Measurements from ENCODE around the gene NOTCH3.

The NOTCH3 gene

GRCh38 chr19:15200553-15201364 is at the start of gene NOTCH3:
NOTCH3 (minus strand) TSS chr19:15200995; CDS start chr19:15200905, 90 bp downstream.
- no peak for DNase-seq (ENCODE audit: low read depth)

- DNase-seq (ENCODE audit: low read depth) = no peak
These were observed 49.8 kb upstream of the NOTCH3 start for GRCh38 chr19:15250640-15250993.

DNA sequence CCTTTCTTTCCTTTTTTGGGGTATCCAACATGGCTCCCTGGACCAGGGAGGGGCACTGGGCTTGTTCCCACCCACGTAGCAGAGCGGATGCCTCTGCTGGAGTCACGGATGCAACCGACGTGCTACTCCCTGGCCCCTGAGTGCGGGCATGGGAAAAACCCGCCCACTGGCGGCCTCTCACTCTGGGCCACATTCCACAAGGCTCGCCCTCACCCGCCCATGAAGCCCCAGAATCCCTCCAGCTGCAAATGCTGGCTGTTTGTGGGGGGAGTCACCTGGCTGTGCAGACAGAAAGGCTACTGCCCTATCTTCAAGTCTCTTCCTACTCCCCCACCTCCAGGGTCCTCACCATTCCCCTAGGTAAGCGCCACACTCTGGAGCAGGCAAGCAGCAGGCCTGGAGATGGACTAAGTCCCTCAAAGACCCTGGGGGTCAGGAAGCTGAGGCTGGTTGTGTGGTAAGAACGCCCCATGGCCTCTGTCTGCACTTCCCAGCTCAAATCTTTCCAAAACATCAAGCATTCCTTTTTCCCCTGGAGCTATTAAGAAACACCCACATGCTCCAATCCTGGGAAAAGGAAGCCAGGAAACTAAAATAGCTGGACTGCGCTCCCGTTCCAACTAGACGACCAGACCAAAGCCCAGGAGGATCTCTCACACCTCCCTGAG is 49.3 kb upstream of the NOTCH3 start:
- DNase-seq (ENCODE audit: low read depth) = no peak

GRCh38 chr19:15249528-15249874 is 48.7 kb upstream of the NOTCH3 start:
- DNase-seq (ENCODE audit: low read depth) = no peak

DNA sequence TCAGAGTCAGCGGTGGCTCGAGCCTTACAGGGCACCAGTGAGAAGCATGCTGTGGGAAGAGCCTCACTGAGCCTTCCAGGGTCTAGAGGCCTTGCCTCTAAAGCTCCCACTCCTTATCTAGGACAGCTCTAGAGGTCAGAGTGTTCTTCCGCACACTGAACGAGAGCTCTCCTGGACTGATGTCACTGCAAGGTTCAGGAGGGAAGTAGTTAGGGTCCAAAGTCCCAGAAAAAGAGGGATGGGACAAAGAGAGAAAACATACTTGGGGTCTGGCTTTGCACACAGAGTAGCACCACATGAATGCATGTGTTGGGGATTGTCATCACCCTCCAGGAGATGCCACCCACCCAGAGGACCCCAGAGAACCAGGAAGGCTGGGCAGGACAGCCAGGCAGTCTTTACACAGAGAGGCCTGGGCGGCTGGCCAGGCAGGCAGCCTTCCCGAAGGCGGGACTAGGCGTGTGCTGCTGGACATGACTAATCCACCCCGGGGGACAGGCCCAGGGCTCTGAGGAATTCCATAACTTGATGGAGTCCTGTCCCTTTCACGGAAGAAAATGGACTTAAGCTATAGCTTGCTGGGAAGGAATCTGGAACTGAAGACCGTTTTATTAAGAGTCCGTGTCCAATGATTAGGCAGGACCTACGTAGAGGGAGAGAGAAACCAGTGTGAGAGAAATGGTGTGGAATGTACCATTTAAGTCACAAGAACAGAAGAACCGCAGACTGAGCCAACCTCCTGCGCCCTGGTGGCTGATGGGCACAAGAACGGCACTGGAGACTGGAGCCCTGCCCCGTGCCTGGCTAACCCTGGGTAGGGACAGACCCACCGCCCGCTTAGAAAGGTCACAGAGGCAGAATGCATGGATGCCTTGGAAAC is 48.1 kb upstream of the NOTCH3 start:
- DNase-seq (ENCODE audit: low read depth) = no peak

- DNase-seq (ENCODE audit: low read depth) = no peak
These were observed 47.3 kb upstream of the NOTCH3 start for GRCh38 chr19:15248106-15248505.

DNA sequence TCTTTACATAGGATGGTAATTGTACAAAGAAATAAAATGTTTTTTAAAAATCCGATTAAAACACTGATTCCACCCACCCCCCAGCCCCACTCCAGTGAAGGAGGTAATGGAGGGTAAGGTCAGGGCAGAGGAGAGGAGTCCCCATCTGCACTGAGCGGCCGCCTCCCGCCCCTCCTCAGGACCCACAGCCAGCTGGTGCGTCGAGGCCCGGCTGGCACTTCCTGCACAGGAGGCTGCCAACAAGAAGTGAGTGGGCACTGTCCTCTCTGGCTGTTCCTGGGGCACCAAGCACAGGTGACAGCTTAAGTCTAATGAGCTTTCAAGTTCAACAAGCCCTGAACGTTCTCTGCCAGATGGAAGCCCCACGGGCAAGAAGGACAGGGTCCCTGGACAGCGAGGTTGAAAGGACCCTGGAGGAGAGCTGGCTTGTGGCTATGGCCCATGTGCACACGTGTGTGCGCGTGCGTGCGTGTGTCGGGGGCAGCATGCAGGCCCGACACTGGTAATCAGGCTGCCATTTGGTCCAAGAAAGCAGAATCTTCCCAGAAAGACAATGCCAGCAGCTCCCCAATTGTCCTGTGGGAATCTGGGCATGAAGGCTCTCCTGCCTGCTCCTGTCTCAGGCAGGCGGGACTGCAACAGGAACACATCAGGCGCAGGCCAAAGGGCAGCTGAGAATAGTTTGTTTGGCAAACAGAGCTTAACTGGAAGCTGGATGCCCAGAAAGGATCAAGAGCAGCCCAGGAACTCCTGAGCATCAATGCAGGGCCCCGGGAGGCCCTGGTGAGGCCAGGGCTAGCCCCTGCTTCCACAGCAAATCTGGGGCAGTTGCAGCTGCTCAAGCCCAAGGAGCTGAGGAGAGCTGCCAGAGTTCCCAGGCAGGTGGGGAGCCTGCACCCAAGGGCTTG is 46.6 kb upstream of the NOTCH3 start:
- no peak for DNase-seq (ENCODE audit: low read depth)

DNA sequence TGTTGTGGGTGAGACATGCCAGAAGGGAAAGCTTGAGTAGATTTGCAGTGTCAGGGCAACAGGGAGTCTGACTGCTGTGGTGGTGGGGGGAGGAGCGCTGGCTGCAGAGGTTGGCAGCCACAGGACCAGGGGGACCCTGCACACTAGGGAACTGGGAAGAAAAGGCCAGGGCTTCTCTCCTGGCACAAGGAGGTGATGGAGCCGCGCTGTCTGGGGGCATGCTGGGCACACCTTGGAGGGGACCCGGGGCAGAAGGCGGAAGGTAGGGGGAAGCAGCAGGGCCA is 45.3 kb upstream of the NOTCH3 start:
- DNase-seq (ENCODE audit: low read depth) = no peak

GRCh38 chr19:15245370-15246197 is 44.8 kb upstream of the NOTCH3 start:
- no peak for DNase-seq (ENCODE audit: low read depth)

- no peak for DNase-seq (ENCODE audit: low read depth)
These were observed 44.0 kb upstream of the NOTCH3 start for GRCh38 chr19:15244808-15245207.

DNA sequence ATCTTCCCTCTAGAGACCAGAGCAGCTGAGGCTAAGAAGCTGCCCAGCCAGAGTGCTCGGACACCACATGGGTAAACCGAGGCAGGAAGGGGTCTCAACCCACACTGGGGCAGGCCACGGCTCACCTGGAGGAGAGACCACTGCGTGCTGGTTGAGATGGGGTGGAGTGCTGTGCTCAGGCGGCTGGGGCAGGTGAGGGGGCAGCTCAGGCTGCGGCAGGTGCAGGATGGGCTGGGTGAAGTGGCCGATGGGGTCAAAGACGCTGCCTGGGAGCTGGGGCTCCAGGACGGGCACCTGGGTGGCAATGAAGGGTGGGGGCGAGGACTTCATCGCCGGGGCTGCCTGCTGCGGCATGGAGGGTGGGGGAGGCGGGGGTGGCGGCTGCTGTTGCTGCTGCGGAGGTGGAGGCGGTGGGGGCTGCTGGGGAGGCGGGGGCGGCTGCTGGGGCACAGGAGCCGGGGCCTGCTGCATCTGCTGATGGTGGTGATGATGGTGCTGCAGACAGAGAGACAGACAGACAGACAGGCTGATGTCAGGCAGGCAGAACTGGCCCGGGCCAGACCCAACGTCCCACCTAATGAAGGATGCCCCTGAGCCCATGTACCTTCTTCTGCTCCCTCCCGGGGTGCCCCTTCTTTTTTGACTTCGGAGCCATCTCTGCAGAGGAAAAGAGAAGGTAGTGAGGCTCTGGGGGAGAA is 43.5 kb upstream of the NOTCH3 start:
- no peak for DNase-seq (ENCODE audit: low read depth)

GRCh38 chr19:15243236-15243957 is 42.6 kb upstream of the NOTCH3 start:
- no peak for DNase-seq (ENCODE audit: low read depth)

DNA sequence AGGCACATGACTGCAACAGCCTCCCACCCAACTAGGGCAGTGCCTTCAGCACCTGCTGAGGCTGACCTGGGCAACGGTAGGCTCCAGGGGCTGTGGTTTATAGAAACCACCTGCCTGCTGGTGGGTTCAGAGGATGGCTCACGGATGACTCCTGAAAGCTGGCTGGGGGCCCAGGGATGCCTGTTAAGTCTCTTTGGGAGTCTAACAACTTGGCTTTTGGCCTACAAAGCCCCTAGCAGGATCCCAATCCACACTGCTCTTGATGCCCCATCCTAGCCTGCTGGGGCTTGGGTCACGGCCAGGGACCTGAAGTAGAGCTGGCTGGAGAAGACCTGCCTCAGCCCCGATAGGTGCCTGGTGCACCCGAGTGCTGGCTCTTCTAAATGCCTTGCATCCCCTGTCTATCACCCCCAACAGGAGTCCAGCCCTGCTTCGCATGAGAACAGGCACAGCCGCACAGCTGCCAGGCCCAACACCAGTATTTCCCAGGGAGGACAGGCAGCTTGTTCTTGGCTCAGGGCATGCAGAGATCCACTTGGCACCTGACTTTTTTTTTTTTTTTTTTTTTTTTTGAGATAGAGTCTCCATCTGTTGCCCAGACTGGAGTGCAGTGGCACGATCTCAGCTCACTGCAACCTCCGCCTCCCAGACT is 40.6 kb upstream of the NOTCH3 start:
- DNase-seq (ENCODE audit: low read depth) = no peak

DNA sequence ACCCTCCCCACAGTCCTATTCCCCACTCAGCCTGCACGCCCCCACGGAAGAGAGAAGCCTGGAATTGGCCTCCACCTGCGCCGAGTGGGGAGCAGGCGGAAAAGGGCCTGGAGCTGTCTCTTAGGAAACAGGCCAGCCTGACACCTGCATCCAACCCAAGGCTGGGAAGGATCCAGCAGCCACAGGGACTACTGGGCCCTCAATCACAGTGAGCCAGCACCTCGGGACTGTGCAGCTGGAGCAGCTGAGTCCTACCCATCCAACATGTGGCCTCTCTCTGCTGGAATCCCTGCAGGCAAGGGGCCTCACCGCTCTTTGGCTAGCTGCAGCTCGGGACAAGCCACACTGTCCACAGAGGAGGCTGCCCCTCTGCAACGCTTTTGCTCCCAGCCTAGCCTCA is 39.7 kb upstream of the NOTCH3 start:
- DNase-seq (ENCODE audit: low read depth) = no peak

DNA sequence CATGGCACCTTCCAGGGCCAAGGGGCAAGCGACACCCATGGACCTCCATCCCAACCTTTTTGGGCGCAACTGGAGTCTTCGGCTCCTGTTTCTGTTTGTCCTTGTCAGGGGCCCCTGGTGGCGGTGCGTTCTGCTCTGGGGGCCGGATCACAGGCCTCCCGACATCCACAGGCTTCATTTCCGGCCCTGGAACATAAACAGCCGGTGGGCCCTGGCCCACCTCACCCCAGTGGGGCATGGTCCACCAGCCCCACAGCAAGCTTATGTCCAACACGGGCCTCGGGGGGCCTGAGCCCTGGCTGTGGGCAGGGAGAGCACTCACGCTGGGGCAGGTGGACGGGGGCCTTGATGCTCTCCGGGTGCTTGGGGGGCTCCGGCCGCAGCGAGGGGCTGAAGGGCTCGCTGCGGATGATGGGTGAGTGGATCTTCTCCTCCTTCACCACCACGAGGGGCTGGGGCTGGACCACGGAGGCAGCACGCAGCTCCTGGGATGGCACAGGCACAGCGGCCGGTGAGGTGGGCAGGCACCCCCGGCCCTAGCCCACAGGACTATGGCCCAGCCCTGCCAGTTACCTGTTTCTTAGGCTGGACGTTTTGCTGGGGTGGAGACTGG is 38.6 kb upstream of the NOTCH3 start:
- DNase-seq (ENCODE audit: low read depth) = no peak

DNA sequence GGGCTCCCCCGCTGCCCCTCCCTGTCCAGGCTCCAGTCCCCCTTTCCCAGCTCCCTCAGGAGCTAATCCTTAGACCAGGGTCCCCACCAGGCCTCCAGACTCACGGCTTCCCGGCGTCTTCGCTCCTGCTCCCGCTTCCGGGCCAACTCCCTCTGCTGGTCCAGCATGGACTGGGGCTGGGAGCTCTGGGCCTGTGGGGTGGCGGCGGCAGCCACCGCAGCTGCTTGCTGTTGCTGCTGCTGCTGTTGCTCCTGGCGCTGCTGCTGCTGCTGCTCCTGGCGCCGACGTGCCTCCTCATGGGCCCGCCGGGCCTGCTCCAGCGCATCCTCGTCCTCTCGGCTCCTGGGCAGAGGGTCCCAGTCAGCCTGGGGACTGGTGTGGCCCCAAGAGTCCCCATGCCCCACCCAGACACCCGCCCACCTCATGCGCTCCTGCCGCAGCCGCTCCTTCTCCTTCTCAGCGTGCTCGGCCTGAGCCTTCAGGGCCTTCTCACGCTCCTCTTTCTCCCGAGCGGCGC is 37.9 kb upstream of the NOTCH3 start:
- DNase-seq (ENCODE audit: low read depth) = no peak

DNA sequence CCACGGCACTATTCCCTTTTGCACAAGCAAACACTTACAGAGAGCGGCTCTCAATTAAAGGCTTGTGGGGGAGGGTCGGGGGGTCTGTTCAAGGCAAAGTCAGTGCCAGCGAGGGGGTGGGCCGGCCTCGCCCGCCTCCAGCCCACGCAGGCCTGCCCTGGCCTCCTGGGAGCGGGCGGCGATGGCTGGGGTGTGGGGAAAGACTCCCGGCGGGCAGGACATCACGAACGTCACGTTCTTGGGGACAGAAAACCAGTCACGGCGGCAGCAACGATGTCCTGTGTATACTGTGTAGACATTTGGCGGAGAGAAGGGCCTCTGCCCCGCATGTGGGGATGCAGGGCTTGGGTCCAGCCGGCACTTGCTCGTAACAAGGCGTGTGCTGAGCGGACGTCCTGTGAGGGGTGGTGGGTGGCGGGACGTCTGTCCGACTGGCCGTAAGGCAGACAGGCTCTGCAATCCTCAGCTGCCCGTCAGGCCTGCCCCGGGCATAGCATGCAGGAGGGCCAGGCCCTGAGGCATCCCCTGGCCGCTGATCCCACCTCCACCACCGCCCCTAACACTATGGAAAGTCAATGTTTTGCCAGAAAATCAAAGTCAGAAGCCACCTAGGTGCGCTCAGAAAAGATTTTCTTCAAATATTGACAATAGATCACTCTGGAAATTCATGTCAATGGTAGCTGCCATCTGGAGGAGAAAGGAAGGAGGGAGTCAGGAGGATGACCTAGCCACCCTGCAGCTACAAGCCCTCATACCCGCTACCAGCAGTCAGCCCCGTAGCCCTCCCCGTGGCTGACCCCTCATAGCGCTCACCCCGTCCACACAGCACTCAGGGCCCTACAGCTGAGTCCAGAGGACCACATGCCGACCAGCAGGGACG is 37.2 kb upstream of the NOTCH3 start:
- no peak for DNase-seq (ENCODE audit: low read depth)

DNA sequence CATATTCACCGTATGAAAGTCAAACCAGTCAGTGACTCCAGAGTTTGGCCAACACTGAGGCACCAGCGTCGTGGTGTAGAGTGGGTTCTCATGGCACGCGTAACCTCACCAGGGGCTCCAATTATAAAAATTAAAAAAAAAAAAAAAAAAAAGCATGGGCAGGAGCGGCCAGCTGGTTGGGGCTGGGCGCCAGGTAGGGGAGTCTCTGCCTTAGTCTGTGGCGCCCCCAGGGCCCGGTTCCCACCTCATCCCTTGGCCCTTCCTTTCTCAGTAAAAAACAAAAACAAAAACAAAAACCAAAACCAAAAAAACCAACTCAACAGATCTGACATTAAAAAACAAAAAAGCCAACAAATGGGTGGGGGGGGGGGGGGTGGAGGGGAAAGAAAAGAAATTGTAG is 36.1 kb upstream of the NOTCH3 start:
- no peak for DNase-seq (ENCODE audit: low read depth)
